H1 (cell line): ENCODE data around the gene SLC9A3. TPM values are rescaled to one million over a fixed set of nuclear protein-coding genes. Genes with fewer than 3 reads are reported as not detected.

ENCODE experiments used
- CTCF ChIA-PET: fragments of 300-600 bp; sonication (Branson Sonifier 250); formaldehyde crosslinking; loops from one replicate; lab custom pipeline; 2021; ENCODE audit not compliant: partially characterized antibody; lab: Charles Lee
- POLR2A ChIA-PET: fragments of 300-600 bp; sonication (Branson Sonifier 250); formaldehyde crosslinking; loops from one replicate; lab custom pipeline; 2021; ENCODE audit warnings: inconsistent platforms; ENCODE audit not compliant: partially characterized antibody; lab: Charles Lee
- DNase-seq, 2 experiments: peaks; one replicate each; pipeline versions ENCODE4 v3.0.0 to v3.0.0-alpha.2; 2010 to 2022; ENCODE audit warnings: low spot score in 2 of 2, low read depth in 1 of 2, mixed read lengths in 1 of 2
- FAIRE-seq: peaks from 2 replicates; lab custom pipeline; 2011; peaks lifted over from hg19 to GRCh38; lab: Jason Lieb, UNC
- H2AFZ ChIP-seq: 2 replicates; pipeline ENCODE4 v1.8.1; 2012; ENCODE audit warnings: low read length, inconsistent platforms
- H2AK5ac ChIP-seq: 2 replicates; pipeline ENCODE4 v1.6.1; 2013; ENCODE audit warnings: low read depth, low read length
- H2BK120ac ChIP-seq: replicated peaks from 2 replicates; pipeline ENCODE3; 2013; ENCODE audit warnings: low read depth, low read length, inconsistent platforms
- H2BK12ac ChIP-seq: 2 replicates; pipeline ENCODE4 v1.6.1; 2013; ENCODE audit warnings: low read depth, low read length
- H2BK15ac ChIP-seq: 2 replicates; pipeline ENCODE4 v1.6.1; 2013; ENCODE audit warnings: low read length
- H2BK20ac ChIP-seq: 2 replicates; pipeline ENCODE4 v1.6.1; 2013; ENCODE audit warnings: low read length
- H2BK5ac ChIP-seq: 2 replicates; pipeline ENCODE4 v1.6.1; 2013; ENCODE audit warnings: low read depth, low read length
- H3K14ac ChIP-seq: 2 replicates; pipeline ENCODE4 v1.6.1; 2013; ENCODE audit warnings: inconsistent platforms; ENCODE audit not compliant: insufficient read length
- H3K18ac ChIP-seq: 2 replicates; pipeline ENCODE4 v1.6.1; 2013; ENCODE audit warnings: low read length; ENCODE audit errors: extremely low read depth
- H3K23ac ChIP-seq: 2 replicates; pipeline ENCODE4 v1.6.1; 2013; ENCODE audit warnings: inconsistent platforms; ENCODE audit not compliant: insufficient read length
- H3K23me2 ChIP-seq: 2 replicates; pipeline ENCODE4 v1.6.1; 2013; ENCODE audit warnings: low read depth, low read length
- H3K27ac ChIP-seq: 2 replicates; pipeline ENCODE4 v1.6.1; 2011; ENCODE audit warnings: low read depth, low read length, inconsistent platforms
- H3K27me3 ChIP-seq, 4 experiments: replicated peaks in 1 of 4; 1 replicate in 1 of 4; 2 replicates in 3 of 4; pipeline versions ENCODE4 v1.6.1 to v1.8.1; 2011 to 2013; ENCODE audit warnings: low read length in 3 of 4, mild to moderate bottlenecking in 3 of 4, inconsistent platforms in 2 of 4, mixed read lengths in 2 of 4, moderate library complexity in 1 of 4; ENCODE audit not compliant: control insufficient read depth in 3 of 4, insufficient read depth in 3 of 4; ENCODE audit errors: extremely low read depth in 1 of 4
- H3K36me3 ChIP-seq, 4 experiments: 2 replicates each; pipeline versions ENCODE4 v1.6.1 to v1.8.1; 2011 to 2013; ENCODE audit warnings: mild to moderate bottlenecking in 4 of 4, low read length in 3 of 4, moderate library complexity in 2 of 4, control low read depth in 1 of 4, inconsistent platforms in 1 of 4; ENCODE audit not compliant: insufficient read depth in 4 of 4, control insufficient read depth in 2 of 4
- H3K4ac ChIP-seq: replicated peaks from 2 replicates; pipeline ENCODE3; 2013; ENCODE audit warnings: low read length, low read depth, mixed read lengths, inconsistent platforms; ENCODE audit not compliant: insufficient read length
- H3K4me1 ChIP-seq, 4 experiments: replicated peaks in 1 of 4; 1 replicate in 1 of 4; 2 replicates in 3 of 4; pipeline versions ENCODE4 v1.6.1 to v1.8.1; 2011 to 2013; ENCODE audit warnings: low read length in 3 of 4, inconsistent platforms in 2 of 4, mixed read lengths in 1 of 4; ENCODE audit not compliant: insufficient read depth in 4 of 4, control insufficient read depth in 3 of 4
- H3K4me2 ChIP-seq, 2 experiments: 2 replicates each; pipeline versions ENCODE4 v1.6.1 to v1.8.1; 2011 to 2013; ENCODE audit warnings: low read depth in 2 of 2, low read length in 2 of 2, control low read depth in 1 of 2, inconsistent platforms in 1 of 2, mild to moderate bottlenecking in 1 of 2; ENCODE audit not compliant: insufficient read depth in 1 of 2
- H3K4me3 ChIP-seq, 4 experiments: fragments of 200-600, 300-600 bp in 1 of 4; sonication (generic), shearing (Covaris generic), sonication (Bioruptor Twin) in 1 of 4; 2 replicates each; pipeline versions ENCODE4 v1.5.1 to v1.8.1; 2011 to 2016; ENCODE audit warnings: low read length in 4 of 4, low read depth in 3 of 4, control low read depth in 2 of 4, inconsistent platforms in 2 of 4, mild to moderate bottlenecking in 2 of 4, mixed read lengths in 1 of 4, moderate library complexity in 1 of 4; ENCODE audit not compliant: insufficient read depth in 2 of 4; ENCODE audit errors: extremely low read depth in 1 of 4
- H3K56ac ChIP-seq: replicated peaks from 2 replicates; pipeline ENCODE3; 2013; ENCODE audit warnings: low read depth, mild to moderate bottlenecking, mixed read lengths, low read length, inconsistent platforms; ENCODE audit not compliant: insufficient read length
- H3K79me1 ChIP-seq: 2 replicates; pipeline ENCODE4 v1.6.1; 2013; ENCODE audit warnings: low read depth, low read length, control low read depth
- H3K79me2 ChIP-seq, 2 experiments: 2 replicates each; pipeline versions ENCODE4 v1.6.1 to v1.8.1; 2012 to 2013; ENCODE audit warnings: low read length in 2 of 2, mild to moderate bottlenecking in 2 of 2, inconsistent platforms in 1 of 2; ENCODE audit not compliant: insufficient read depth in 2 of 2, control insufficient read depth in 1 of 2
- H3K9ac ChIP-seq, 4 experiments: replicated peaks in 1 of 4; 1 replicate in 1 of 4; 2 replicates in 3 of 4; pipeline versions ENCODE4 v1.6.1 to v1.8.1; 2011 to 2013; ENCODE audit warnings: low read depth in 3 of 4, low read length in 3 of 4, control low read depth in 2 of 4, mild to moderate bottlenecking in 2 of 4, moderate library complexity in 2 of 4, inconsistent platforms in 1 of 4; ENCODE audit errors: extremely low read depth in 1 of 4
- H3K9me3 ChIP-seq, 2 experiments: 2 replicates each; pipeline versions ENCODE4 v1.6.1 to v1.8.1; 2012 to 2013; ENCODE audit warnings: mild to moderate bottlenecking in 2 of 2, moderate library complexity in 2 of 2, control low read depth in 1 of 2, inconsistent platforms in 1 of 2, low read depth in 1 of 2, low read length in 1 of 2, mixed read lengths in 1 of 2; ENCODE audit not compliant: insufficient read depth in 2 of 2
- H4K20me1 ChIP-seq, 2 experiments: replicated peaks in 1 of 2; 2 replicates each; pipeline versions ENCODE3 to v1.8.1; 2011 to 2013; ENCODE audit warnings: inconsistent platforms in 2 of 2, low read length in 2 of 2, mild to moderate bottlenecking in 1 of 2; ENCODE audit not compliant: insufficient read depth in 2 of 2, control insufficient read depth in 1 of 2
- H4K5ac ChIP-seq: 2 replicates; pipeline ENCODE4 v1.6.1; 2013; ENCODE audit warnings: low read length, low read depth, mixed read lengths, inconsistent platforms; ENCODE audit not compliant: insufficient read length
- H4K8ac ChIP-seq: 2 replicates; pipeline ENCODE4 v1.8.0; 2013; ENCODE audit warnings: mild to moderate bottlenecking, moderate library complexity, low read length, inconsistent platforms; ENCODE audit not compliant: insufficient read depth; ENCODE audit errors: extremely low read depth
- H4K91ac ChIP-seq: replicated peaks from 2 replicates; pipeline ENCODE3; 2013; ENCODE audit warnings: low read length, mixed read lengths, inconsistent platforms; ENCODE audit not compliant: insufficient read length
- BCL11A ChIP-seq, 2 experiments: IDR thresholded peaks; one replicate each; pipeline ENCODE4 v1.6.1; 2011; ENCODE audit warnings: low read depth in 2 of 2, low read length in 2 of 2, mild to moderate bottlenecking in 2 of 2
- CHD1 ChIP-seq: IDR thresholded peaks from 2 replicates; pipeline ENCODE4 v1.6.1; 2012; ENCODE audit warnings: low read depth, low read length, improper control_type of control experiment
- EP300 ChIP-seq, 2 experiments: IDR thresholded peaks; 1 replicate in 1 of 2; 2 replicates in 1 of 2; pipeline ENCODE4 v1.6.1; 2011 to 2012; ENCODE audit warnings: low read depth in 2 of 2, low read length in 2 of 2, mild to moderate bottlenecking in 2 of 2, borderline replicate concordance in 1 of 2, inconsistent platforms in 1 of 2, moderate library complexity in 1 of 2
- MAFK ChIP-seq: IDR thresholded peaks from 2 replicates; pipeline ENCODE4 v1.6.1; 2012; ENCODE audit warnings: low read depth, mild to moderate bottlenecking, improper control_type of control experiment, low read length
- PHF8 ChIP-seq: fragments of 200-600 bp; sonication (generic); conservative IDR thresholded peaks from 2 replicates; pipeline ENCODE4 v1.7.1; 2012; ENCODE audit warnings: low read depth, mild to moderate bottlenecking, inconsistent platforms, low read length, moderate library complexity
- POU5F1 ChIP-seq: IDR thresholded peaks from 2 replicates; pipeline ENCODE4 v1.6.1; 2011; ENCODE audit warnings: low read depth, mild to moderate bottlenecking, low read length, moderate library complexity
- TAF7 ChIP-seq: optimal IDR thresholded peaks from 2 replicates; pipeline ENCODE3; 2011; ENCODE audit warnings: low read depth, mild to moderate bottlenecking, inconsistent platforms, low read length, moderate library complexity, borderline replicate concordance
- ZNF274 ChIP-seq: IDR thresholded peaks from 2 replicates; pipeline ENCODE4 v1.7.0; 2012; ENCODE audit warnings: low read length, borderline replicate concordance; ENCODE audit errors: extremely low read depth
- WGBS, 2 experiments: shearing (Covaris generic) in 1 of 2; methylation state at CpG; one replicate each; pipeline versions ENCODE4 v1.1.6 to v1.1.7; 2013 to 2015; ENCODE audit warnings: low lambda C conversion rate in 2 of 2, mixed read lengths in 2 of 2, inconsistent platforms in 1 of 2, low coverage in 1 of 2, missing lambda C conversion rate in 1 of 2; ENCODE audit not compliant: insufficient replicate concordance in 2 of 2, insufficient coverage in 1 of 2, insufficient read length in 1 of 2; ENCODE audit errors: extremely low coverage in 1 of 2, missing lambda C conversion rate in 1 of 2; 5-methylcytosine and 5-hydroxymethylcytosine counted together
- polyA plus RNA-seq, 7 experiments: library from polyadenylated mRNA; depleted of rRNA in 3 of 7; stranded (reverse) in 5 of 7; unstranded in 2 of 7; fragments of >200 nt in 5 of 7; fragments of 200-250 nt in 2 of 7; gene quantifications; 1 replicate in 5 of 7; 2 replicates in 1 of 7; 4 replicates in 1 of 7; pipeline versions ENCODE4 v1.2.1 to v1.2.3, GENCODE V29; 2011 to 2013; ENCODE audit warnings: missing spikeins in 2 of 7, mixed read lengths in 2 of 7
- total RNA-seq: library from RNA; stranded (reverse); fragmentation: NEBNext Ultra II Directional; extraction: Animal tissue kit (Norgen Biotek cat#: 25700); gene quantifications from 2 replicates; pipeline ENCODE4 v1.2.1, GENCODE V29; 2021

The SLC9A3 gene
- total and polyA plus RNA-seq, 2 of the 8 experiments (the other 6 are each of a cell fraction or from before 2014, with no cell fraction given), result 0.95 to 1.0 TPM

- H2BK20ac ChIP-seq, result no peak overlapping the region
- H3K4ac ChIP-seq, result no peak overlapping the region
- H4K20me1 ChIP-seq, result peaks cover 2 to 9% of the 10 kb centered on the region in 2 experiments
- peak overlapping the region; percentile 90 to 95 (median 92); a peak in 7 of 8 replicates for H3K4me3 ChIP-seq
- no peak overlapping the region for H2AK5ac ChIP-seq
- H3K14ac ChIP-seq, result no peak overlapping the region
- H4K5ac ChIP-seq, result no peak overlapping the region
- H3K27ac ChIP-seq, result no peak overlapping the region
- no peak overlapping the region for H3K56ac ChIP-seq
- peaks cover 0 to under 1% (median 0%) of the 10 kb centered on the region in 4 experiments; a peak in 1 of 8 replicates for H3K36me3 ChIP-seq
- H3K9me3 ChIP-seq, result no peaks in the 10 kb centered on the region
- no peak overlapping the region for H4K91ac ChIP-seq
- H3K27me3 ChIP-seq, result peaks cover 0 to 4% (median 0%) of the 10 kb centered on the region in 4 experiments; a peak in 2 of 7 replicates
- no peak for FAIRE-seq
- no peak overlapping the region for H3K23ac ChIP-seq
- H3K9ac ChIP-seq, result no peak overlapping the region
- no peak overlapping the region for H3K18ac ChIP-seq
- H2BK12ac ChIP-seq, result no peak overlapping the region
- DNase-seq, result no peak
- peaks cover 13% of the 10 kb centered on the region; the same call in 1 of the 2 replicates for H3K23me2 ChIP-seq
- no peak overlapping the region for H2AFZ ChIP-seq
- H3K4me2 ChIP-seq, result peak overlapping the region; percentile 77 to 96
- H2BK120ac ChIP-seq, result no peak overlapping the region
- peaks cover 9% of the 10 kb centered on the region; the same call in 1 of the 2 replicates for H3K79me1 ChIP-seq
- no peak overlapping the region for H4K8ac ChIP-seq
- POLR2A ChIA-PET, result interaction anchor here (0.5 kb wide), 1 partner anchor 101 kb away, joined by 3 read pairs; no protein-coding TSS in a partner anchor
- H3K4me1 ChIP-seq, result peaks cover 0 to 12% (median 8%) of the 10 kb centered on the region in 4 experiments; a peak in 5 of 7 replicates
- TF ChIP-seq TAF7, result no peak
- TF ChIP-seq MAFK, result no peak
- TF ChIP-seq BCL11A (IDR thresholded peaks at IDR 0.05; ENCODE audit: low read depth in 2 of 2, low read length in 2 of 2), result no peak
- no peak for TF ChIP-seq PHF8
- TF ChIP-seq EP300 (IDR thresholded peaks at IDR 0.05; ENCODE audit: borderline replicate concordance in 1 of 2, low read depth in 2 of 2, low read length in 2 of 2), result no peak
- TF ChIP-seq ZNF274, result no peak
- no peak for TF ChIP-seq CHD1
- no peak for TF ChIP-seq POU5F1
- TF ChIP-seq, all 59 proteins: peak for 0
- 88% methylated on average over 5 of the region's 5 CpGs; no CpG with 5 or more reads in 1 of the 2 experiments for WGBS, 2 experiments
- Histone ChIP-seq H2BK5ac (no peak overlapping the region), H3K79me2 (peaks cover 0 to 8% of the 10 kb centered on the region in 2 experiments; a peak in 1 of 4 replicates), H2BK15ac (no peak overlapping the region)
- CTCF ChIA-PET, result interaction anchor here (0.6 to 1.1 kb wide), 3 partner anchors 11 to 338 kb away, joined by 3 to 5 read pairs (median 4); no protein-coding TSS in a partner anchor
Measured at GRCh38 chr5:441996-442334, 82.3 kb downstream of the SLC9A3 start.
